ENCODE results near the gene ITPRID1. TPM values are rescaled to one million over a fixed set of nuclear protein-coding genes. Genes with fewer than 3 reads are reported as not detected.

Gene ITPRID1
- total RNA-seq, 4 donors from 2014 or later: 1.00 TPM; not detected in 3

- intact Hi-C loops (cut with DNase I): no loop called here
- Histone ChIP-seq H3K9me3 (no peaks in the 10 kb centered on the region), H3K4me1 (no peaks in the 10 kb centered on the region), H3K4me3 (no peak overlapping the region), H3K36me3 (no peaks in the 10 kb centered on the region), H3K27ac (no peak overlapping the region), H3K27me3 (no peaks in the 10 kb centered on the region)
- DNase-seq: no peak
- TF ChIP-seq CTCF (IDR thresholded peaks at IDR 0.05) (no peak), POLR2A (IDR thresholded peaks at IDR 0.05) (no peak)
- WGBS, 2 donors: 53 to 58% methylated on average over 2 of the region's 2 CpGs
These were observed 185.2 kb downstream of the ITPRID1 start for GRCh38 chr7:31699050-31699449.

- 64 to 66% methylated on average over 3 of the region's 3 CpGs for WGBS, 2 donors
- H3K9me3 ChIP-seq: no peaks in the 10 kb centered on the region
- TF ChIP-seq CTCF (IDR thresholded peaks at IDR 0.05) (no peak), POLR2A (IDR thresholded peaks at IDR 0.05) (no peak)
- H3K4me1 ChIP-seq: no peaks in the 10 kb centered on the region
- intact Hi-C loops (cut with DNase I): no loop called here
- DNase-seq: no peak
- H3K4me3 ChIP-seq: no peak overlapping the region
- H3K36me3 ChIP-seq: no peaks in the 10 kb centered on the region
- H3K27me3 ChIP-seq: no peaks in the 10 kb centered on the region
- H3K27ac ChIP-seq: no peak overlapping the region
These were observed 188.5 kb downstream of the ITPRID1 start for GRCh38 chr7:31702354-31702753.

- Histone ChIP-seq H3K4me1 (no peaks in the 10 kb centered on the region), H3K4me3 (no peak overlapping the region), H3K9me3 (no peaks in the 10 kb centered on the region), H3K27me3 (no peaks in the 10 kb centered on the region), H3K36me3 (no peaks in the 10 kb centered on the region), H3K27ac (no peak overlapping the region)
- intact Hi-C loops (cut with DNase I): no loop called here
- 71 to 75% methylated on average over 3 of the region's 3 CpGs for WGBS, 2 donors
- TF ChIP-seq POLR2A (IDR thresholded peaks at IDR 0.05) (no peak), CTCF (IDR thresholded peaks at IDR 0.05) (no peak)
- DNase-seq: no peak
These were observed 191.5 kb downstream of the ITPRID1 start for GRCh38 chr7:31705377-31705776.

- intact Hi-C loops (cut with DNase I): no loop called here
- Histone ChIP-seq H3K9me3 (no peaks in the 10 kb centered on the region), H3K27me3 (no peaks in the 10 kb centered on the region), H3K4me1 (no peaks in the 10 kb centered on the region), H3K4me3 (no peak overlapping the region), H3K27ac (no peak overlapping the region), H3K36me3 (no peaks in the 10 kb centered on the region)
- no peak for TF ChIP-seq CTCF (IDR thresholded peaks at IDR 0.05)
- TF ChIP-seq POLR2A (IDR thresholded peaks at IDR 0.05): no peak
- DNase-seq: no peak
- 43 to 62% methylated on average over 1 to 5 of the region's 5 CpGs for WGBS, 2 donors
These were observed 193.2 kb downstream of the ITPRID1 start for GRCh38 chr7:31707089-31707488.

Other genes starting within 250 kb of the ITPRID1 start
- gene NEUROD6, start 173.4 kb upstream of the ITPRID1 start, total RNA-seq: not detected
- gene PPP1R17, start 173.1 kb downstream of the ITPRID1 start, total RNA-seq: not detected

Measured in esophagus squamous epithelium (tissue), 5 donors.